UCSD-AML1 (cell line): ENCODE data around the gene SORCS2.
"Not testable (repeated sequence)": the region's sequence is repeated elsewhere in the genome, so short reads cannot be mapped to it uniquely, and the experiment has no call there.

Source experiments
- DNase-seq: peaks from one replicate; lab custom pipeline; 2025; ENCODE audit not compliant: unreplicated experiment; lab: John Stamatoyannopoulos, UW

Gene SORCS2

DNA sequence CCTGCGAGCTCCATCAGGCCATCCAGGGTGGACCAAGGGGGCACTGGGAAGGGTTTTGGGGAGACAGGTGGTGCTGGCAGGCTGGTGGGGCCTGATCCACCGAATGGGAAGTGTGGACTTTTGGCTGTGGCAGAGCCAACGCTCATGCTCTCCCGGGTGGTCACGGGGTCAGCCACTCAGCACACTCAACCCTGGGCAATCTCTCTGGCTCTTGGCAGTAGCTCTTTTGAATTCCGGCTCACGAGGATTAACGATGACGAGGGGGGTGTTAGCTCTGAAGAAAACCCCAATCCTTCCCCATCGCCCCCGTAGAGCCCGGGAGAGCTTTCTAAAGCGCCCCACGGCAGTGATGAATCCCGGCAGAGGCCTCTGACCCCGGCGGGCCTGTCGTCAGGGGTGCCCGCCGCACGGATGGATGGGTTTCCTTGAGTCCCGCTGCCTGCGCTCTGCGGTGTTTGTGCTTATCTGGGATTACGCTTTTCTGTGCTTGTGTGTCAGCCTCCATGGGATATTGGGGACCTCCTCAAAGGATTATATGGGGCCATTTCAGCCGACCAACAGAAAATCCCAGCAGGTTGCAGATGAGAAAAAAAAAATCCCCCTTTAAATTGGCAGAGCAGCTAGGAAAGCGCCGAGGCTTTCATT lies 399.2 kb downstream of the SORCS2 start:
- no peak for DNase-seq

DNA sequence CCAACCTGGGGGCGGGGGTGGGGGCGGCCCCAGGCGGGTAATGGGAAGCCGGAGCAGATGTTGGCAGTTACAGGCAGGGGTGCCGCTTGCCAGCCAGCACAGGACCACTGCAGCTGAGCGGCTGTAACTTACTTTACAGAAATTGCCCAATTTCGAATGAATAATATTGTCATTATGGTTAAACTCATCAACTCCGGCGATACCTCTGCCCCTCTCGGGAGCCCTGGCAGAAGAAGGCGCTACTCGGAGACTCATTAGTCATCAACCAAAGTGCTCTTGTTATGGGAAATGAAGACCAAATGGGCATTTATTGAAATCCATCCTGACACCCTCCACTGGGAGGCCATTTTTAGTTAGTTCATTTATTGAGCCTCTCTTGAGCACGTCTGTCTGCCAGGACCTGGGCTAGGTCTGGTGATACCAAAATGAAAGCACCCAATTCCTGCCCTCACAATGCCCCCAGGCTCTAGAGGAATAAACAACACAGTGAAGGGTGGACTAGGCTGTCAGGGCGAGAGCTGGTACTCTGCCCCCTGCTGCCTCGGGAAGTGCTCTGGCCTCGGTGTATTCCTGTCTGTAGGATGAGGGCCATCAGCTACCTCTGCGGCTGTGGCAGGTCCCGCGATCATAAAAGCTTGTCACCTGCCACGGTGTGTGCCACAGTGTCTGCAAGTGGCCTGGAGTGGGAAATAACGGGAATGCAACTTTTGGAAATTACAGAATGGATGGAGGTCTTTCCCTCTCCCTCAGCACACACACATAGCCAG lies 401.5 kb downstream of the SORCS2 start:
- no peak for DNase-seq

DNA sequence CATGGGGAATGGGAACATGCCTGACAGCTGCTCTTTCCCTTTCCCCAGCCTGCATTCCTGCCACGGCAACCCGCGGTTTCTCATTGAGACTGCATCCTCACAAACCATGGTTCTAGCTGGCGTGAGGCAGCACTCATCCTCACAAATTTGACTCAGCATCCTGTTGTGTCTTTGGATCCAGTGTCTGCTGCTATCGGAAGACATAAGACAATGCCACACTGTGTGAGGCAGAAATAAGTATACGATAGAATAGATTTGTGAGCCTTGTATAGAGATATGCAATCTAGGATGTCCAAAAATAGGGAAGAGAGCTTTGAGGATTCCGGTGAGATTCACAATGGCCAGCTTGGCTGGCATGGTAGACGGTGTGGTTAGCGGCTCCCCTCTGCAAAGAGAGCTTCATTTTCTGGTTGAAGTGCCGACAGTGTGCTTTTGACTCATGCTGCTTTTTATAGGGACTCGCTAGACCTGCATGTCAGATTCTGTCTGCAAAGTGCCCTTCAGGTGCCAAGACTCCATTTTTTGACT lies 403.7 kb downstream of the SORCS2 start:
- no peak for DNase-seq

DNA sequence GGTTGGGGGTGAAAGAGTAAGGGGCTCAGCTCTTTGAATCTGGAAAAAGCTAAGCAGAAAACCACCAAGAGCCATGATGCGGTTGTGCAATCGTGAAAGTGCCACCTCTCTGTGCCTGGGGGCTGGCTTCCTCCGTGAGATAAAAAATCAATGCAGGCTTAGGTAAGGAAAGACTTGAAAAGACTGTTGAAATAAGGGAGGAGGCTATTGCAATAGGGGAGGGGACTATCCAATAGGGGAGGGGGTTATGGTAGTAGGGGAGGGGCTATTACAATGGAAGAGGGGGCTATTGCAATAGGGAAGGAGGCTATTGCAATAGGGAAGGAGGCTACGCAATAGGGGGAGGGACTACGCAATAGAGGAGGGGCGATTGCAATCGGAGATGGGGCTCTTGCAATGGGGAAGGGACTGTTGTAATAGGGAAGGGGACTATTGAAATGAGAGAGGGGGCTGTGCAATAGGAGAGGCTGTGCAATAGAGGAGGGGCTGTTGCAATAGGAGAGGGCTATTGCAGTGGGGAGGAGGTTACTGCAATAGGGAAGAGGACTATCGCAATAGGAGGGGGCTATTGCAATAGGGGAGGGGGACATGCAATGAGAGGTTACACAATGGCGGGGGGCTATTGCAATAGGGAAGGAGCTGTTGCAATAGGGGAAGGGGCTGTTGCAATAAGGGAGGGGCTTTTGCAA lies 404.7 kb downstream of the SORCS2 start:
- DNase-seq = no peak

DNA sequence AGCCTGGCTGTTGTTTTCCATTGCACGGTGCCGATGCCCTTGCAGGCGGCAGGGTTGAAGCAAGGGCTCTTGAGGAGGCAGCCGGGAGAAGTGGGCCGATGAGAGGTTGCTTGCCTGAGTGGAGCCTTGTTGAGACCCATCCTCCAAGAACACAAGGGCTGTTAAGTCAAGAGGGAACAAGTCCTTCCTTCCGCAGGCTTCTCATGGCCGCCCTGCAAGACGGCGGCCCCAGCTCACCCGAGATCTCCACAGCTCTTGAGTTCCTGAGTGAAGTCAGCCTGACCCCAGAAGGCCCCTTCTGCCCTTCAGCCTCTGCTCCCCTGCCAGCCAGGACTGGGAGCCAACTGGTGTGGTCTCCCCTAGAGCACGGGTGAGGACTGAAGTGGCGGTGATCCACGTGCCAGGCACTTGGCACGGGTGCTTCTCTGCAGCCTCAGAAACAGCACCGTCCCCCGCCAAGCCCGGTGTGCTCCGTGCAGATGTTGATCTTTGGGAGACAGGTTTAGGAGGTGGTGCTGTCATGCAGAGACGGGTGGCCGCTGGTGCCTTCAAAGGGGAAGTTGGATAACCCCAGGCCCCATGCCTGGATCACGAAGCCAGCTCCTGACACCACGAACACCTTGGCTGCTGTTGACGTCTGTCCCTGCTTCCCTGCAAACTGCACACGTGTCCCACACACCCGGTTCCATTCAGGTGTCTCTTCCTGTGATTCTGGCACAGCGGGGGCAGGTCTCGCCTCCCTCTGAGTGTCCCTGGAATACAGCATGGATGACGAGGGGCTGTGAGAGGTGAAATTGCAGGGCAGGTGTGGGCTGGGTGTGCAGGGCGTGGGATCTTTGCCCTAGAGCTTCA lies 406.8 kb downstream of the SORCS2 start:
- DNase-seq = no peak

DNA sequence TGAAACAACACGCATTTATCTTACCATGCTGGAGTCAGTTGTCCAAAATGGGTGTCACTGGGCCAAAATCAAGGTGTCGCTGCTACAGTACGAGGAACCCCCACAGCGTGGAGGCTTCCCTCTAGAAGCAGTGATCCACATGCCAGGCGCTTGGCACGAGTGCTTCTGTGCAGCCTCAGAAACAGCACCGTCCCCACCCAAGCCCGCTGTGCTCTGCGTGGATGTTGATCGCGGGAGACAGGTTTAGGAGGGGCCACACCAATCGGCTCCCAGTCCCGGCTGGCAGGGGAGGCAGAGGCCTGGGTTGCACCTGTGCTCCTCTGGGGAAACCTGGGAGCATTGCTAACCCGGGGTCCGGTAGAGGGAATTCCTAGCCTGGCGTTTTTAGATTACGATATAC lies 407.9 kb downstream of the SORCS2 start:
- DNase-seq = no peak

DNA sequence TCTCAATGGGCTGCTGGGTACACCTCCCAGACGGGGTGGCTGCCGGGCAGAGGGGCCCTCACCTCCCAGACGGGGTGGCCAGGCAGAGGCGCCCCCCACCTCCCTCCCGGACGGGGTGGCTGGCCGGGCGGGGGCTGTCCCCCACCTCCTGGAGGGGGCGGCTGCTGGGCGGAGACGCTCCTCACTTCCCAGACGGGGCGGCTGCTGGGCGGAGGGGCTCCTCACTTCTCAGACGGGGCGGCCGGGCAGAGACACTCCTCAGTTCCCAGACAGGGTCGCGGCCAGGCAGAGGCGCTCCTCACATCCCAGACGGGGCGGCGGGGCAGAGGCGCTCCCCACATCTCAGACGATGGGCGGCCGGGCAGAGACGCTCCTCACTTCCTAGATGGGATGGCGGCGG lies 409.8 kb downstream of the SORCS2 start:
- not testable (repeated sequence) for DNase-seq

DNA sequence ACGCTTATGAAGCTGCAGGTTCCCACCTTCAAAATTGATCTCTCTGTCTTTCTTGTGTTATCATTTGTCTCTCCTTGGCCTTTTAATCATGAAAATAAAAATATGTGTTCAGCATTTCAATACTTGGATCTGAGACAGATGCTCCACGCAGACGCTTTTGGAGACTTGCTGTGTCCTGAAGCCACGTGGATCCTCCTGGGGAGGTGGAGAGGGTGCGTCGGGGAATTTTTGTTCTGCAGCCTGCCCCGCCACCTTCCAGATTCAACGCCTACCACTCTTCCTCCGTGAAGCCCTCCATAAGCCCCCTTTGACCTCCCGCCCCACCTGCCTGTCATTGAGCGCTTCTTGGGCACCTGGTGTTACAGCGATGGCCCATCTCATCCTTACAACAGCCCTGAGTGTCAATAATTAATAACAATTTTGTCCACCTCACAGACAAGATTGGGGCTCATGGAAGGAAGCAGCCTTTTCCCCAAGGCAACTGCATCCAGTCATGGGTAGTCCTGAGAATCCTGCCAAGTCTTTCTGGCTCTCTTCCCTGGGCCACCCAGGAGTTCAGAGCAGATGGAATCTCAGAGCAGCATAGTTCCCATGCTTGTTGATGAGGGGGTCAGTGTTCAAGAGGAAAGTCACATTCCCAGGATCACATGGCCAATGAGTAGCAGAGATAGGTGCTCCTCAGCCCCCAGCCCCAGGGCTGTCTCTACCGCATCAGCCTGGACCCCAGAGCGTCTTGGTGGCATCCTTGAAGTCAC lies 415.0 kb downstream of the SORCS2 start:
- no peak for DNase-seq

DNA sequence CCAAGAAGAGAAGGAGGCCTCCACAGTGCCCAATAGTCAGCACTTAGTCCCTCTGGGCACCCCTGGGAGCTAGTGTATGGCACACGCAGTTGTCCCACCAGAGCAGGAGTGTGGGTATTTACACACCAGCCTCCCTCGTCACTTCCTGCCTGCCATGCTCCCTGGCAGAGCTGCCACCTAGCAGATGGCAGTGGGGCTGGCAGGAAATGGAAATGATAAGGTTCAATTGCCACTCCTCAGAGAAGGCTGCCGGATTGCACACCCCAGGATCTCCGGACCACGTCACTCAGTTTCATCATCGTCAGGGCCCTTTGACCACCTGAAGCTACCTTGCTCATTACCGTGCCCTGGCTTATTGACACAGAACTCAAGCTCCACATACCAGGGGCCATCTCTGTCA lies 415.7 kb downstream of the SORCS2 start:
- peak; percentile 26 for DNase-seq

DNA sequence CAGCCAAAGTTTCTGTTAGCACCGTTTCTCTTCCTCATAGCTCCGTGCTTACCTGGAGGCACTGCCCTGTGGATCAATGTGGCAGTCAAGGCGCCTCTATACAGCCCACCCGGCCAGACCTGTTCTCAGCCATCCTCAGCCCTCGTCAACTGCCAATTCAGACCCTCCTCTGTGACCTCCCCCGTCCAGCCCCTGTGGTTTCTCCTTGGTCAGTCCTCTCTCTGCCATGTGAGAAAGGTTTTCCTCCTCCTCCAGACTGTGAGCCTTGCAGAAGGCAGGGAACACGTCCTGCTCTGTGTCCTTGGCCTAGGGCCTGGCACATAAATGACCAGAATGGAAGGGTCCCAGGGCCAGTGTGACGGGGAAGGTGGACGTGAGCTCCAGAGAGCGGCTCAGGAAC lies 417.0 kb downstream of the SORCS2 start:
- DNase-seq = no peak

DNA sequence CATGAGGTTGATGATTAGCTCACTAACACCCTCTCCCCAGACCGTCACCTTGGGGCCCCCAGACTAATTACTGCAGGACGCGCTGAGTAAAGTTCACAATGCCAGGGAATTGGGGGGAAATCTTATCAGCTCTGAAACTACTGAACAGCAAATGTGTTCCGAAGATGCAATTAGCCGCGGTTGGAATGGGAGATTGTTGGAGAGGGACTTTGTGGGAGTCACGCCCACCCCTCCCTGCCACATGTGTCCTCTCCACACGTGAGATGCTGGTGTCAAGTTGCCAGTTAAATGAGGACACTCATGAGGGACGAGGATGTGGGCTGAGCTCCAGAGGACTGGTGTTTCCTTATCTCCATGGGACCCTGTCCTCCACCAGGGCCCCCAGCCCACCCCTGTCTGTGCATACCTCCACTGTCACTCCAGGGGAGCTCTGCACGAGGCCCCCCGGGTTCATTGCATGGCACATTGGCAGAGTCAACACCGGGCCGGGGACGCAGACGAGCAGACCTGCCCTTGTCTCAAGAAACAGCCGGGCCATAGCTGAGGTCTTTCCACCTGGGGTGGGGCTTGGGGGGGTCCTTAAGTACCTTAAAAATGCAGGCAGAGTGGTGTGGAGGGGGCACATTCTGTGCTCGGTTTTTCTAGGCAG lies 417.8 kb downstream of the SORCS2 start:
- DNase-seq = no peak

DNA sequence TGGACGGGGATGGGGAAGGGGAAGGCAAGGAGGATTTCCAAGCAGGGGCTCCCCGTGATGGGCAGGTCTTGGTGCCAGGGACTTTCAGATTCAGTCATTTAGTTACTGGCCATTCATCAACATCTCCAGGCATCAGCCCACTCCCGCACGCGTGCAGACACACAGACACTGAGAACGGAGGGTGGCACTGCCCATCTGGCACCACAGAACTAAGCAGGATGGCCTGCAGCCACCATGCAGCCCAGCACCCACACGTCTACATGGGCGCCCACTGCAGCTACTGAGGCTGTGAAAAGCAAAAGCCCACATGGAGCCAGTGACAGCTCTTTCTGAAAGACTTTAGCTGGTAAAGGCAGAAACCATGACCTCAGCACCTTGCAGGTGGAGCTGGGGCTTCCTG lies 418.5 kb downstream of the SORCS2 start:
- no peak for DNase-seq

DNA sequence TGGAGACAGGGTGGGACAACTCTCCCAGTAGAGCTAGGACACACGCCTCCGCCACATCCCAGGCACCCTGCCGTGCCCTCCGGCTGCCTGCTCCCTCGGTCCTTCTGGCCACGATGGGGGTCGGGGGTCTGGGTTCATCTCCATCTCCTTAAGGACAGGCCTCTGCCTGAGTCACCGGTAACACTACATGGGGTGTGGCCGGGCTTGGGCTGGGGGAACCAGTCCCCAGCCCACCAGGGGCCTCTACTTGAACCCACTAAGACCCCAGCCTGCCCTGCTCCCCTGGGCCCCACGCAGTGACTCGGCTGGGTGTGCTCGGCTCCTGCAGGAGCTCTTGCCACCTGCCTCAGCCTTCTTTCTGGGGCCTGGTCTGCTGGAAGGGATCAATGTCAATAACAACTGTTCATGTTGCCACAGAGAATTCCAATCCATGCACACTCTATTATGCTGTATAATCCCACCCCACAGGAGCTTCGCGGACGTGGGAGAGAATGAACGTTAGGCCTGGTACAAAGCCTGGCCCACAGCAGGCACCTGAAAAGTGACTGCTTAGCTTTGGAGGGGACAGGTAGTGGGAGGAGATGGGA lies 420.1 kb downstream of the SORCS2 start:
- DNase-seq = no peak

DNA sequence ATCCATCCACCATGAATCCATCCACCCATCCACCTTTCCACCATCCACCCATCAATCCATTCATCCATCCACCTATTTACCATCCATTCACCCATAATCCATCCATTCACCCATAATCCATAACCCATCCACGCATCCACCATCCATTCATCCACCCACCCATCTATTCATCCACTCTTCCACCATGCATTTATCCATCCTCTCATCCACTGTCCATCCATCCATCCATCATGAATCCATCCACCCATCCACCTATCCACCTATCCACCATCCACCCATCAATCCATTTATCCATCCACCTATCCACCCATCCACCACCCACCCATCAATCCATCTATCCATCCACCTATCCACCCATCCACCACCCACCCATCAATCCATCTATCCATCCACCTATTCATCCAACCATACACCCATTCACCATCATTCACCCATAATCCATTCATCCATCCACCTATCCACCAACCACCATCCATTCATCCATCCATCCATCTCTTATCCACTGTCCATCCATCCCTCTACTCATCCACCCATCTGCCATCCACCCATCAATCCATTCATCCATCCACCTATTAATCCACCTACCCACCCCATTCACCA lies 422.1 kb downstream of the SORCS2 start:
- DNase-seq = no peak

DNA sequence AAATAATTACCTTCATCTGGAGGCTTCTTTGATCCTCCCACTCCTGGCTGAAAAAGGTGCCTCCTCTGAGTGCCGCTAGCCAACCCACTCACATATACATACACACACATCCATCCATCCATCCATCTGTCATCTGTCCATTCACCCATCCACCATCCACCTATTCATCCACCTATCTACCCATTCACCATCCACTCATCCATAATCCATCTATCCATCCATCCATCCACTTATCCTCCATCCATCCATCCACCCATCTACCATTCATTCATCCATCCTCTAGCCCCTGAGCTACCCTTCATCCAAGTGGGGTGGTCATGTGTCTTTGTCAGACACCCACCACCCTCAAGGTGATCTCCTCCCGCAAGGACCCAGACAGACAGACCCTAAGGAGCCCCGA lies 423.9 kb downstream of the SORCS2 start:
- DNase-seq = no peak

DNA sequence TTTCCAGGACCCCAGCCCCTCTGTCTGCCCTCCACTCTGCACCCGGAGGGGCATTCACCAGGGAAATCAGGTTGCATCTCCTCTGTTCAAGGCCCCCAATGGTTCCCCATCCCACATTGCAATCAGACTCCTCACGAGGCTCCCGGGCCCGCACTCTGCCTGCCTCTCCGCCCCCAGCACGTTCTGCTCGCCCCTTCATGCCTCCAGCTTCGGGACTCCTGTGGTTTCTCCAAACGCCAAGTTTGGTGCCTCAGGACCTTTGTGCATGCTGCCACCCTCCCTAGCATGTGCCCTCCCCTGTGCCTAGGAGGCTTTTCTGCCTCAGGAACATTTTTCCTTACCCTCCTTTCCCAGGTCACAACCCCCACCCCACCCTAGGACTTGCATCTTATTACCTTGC lies 426.0 kb downstream of the SORCS2 start:
- DNase-seq = no peak

DNA sequence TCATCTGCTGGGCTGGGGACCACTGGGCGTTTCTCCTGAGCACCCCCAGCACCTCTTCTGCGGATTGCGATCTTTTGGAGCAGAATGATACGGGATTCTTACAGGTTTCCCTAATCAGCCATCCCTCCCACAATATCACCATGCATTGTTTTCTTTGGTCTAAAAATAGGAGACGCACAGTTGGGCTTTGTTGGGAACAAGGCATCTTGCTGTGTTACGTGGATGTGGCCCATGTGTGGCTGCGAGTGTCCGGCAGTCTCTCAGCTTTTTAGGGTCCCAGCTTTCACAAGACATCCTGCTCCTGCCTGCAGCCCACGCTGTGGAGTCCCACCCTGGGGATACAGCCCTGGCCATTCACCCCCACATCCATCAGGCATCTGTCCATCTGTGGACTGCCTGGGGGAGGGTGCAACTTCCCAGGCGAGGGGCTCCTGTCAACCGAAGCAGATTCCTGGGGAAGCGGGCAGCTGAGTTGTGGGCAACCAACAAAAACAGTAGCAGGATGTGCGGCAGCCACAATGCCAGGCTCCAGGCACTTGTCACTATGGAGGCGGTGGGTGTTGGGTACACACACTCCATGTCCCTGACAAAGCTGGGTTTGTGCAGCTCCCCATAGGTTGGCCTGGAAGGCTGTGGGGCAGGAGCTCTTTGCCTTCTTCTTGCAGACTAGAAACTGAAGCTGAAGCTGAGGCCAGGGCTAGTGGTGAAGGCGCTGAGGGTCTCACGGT lies 427.9 kb downstream of the SORCS2 start:
- DNase-seq = peak; percentile 86

DNA sequence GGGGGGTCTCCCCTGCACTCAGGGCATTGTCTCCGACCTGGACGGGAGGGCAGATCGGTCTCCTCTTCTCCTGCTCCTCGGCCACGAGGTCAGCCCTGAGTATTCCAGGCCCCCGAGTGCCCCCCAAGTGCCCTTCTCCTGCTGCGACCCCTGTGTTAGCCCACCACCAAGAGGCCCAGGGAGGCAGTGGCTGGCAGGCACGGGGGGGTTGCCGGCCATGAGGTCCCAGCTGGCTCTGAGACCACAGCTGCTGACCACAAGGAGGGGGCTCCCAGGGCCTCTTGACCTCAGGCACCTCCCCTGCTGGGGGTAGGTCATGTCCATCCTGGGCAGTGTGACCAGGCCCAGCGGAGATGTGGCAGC lies 428.5 kb downstream of the SORCS2 start:
- DNase-seq = no peak
